GM21381 (cell line): Measurements from ENCODE around the gene GGT7.
"Not testable (repeated sequence)": the region's sequence is repeated elsewhere in the genome, so short reads cannot be mapped to it uniquely, and the experiment has no call there.

Experiments used
- ATAC-seq: cut with Tn5 transposase; IDR thresholded peaks from one replicate; pipeline ENCODE4 v1.9.1; 2021; ENCODE audit warnings: mild to moderate bottlenecking, moderate library complexity; ENCODE audit not compliant: unreplicated experiment

The GGT7 gene

DNA sequence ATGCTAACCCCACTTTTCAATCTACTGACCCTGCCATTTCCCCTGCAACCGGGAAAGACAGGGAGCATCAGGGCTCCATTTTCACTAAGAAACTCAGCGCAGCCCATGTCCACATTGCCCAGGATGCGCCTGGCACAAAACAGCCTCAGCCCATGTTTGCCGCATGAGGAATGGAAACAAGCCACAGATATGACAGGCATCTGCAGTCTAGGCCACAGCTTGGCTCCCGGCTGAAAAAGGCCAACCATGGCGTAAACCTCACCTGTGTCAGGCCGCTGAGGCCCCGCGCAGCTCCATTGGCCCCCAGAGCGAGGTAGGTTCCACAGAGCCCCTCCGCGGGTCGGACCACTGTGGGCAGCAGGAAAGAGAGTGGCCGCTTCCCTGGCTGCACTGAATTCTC lies 21.7 kb downstream of the GGT7 start:
- ATAC-seq: no peak

- no peak for ATAC-seq
Measured at GRCh38 chr20:34849778-34850177, 22.9 kb downstream of the GGT7 start.

- ATAC-seq: no peak
Measured at GRCh38 chr20:34848597-34848996, 24.1 kb downstream of the GGT7 start.

DNA sequence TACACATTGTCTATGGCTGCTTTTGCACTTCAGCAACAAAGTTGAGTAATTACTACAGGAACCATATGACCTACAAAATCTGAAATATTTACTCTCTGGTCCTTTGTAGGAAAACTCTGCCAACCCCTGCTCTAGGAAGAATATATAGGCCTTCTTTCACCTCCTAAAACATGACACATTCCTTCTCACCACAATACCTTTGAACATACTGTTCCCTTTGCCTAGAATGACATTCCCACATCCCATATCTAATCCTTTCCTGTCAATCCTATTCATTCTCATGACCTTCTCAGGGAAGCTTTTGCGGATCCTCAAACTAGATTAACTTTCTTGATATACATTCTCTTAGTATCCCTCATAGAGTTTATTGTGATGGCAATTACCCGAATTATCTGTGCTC lies 29.2 kb downstream of the GGT7 start:
- no peak for ATAC-seq

GRCh38 chr20:34842143-34842542 lies 30.5 kb downstream of the GGT7 start:
- no peak for ATAC-seq

- no peak for ATAC-seq
Measured at GRCh38 chr20:34834459-34834893, 38.2 kb downstream of the GGT7 start.

DNA sequence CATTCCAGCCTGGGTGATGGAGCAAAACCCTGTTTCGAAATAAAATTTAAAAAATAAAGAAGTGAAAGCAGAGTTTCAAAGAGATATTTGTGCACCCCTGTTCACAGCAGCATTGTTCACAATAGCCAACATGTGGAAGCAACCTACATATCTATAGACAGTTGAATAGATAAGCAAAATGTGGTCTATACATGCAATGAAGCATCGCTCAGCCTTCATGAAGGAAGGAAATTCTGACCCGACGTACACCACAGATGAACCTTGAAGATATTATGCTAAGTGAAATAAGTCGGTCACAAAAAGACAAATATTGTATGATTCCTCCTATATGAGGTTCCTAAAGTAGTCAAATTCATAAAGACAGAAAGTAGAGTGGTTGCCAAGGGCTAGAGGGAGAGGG lies 40.7 kb downstream of the GGT7 start:
- ATAC-seq: no peak

- ATAC-seq: no peak
Measured at GRCh38 chr20:34829191-34829590, 43.5 kb downstream of the GGT7 start.

GRCh38 chr20:34825530-34826362 lies 46.9 kb downstream of the GGT7 start, which contains the start of gene NCOA6:
Gene NCOA6, minus strand, starts transcription at chr20:34825651. Its CDS starts 43,296 bp downstream, at chr20:34782355.
- peak; percentile 55 for ATAC-seq

GRCh38 chr20:34824806-34825529 lies 47.7 kb downstream of the GGT7 start:
- peak; percentile 75 for ATAC-seq

- ATAC-seq: no peak
Measured at GRCh38 chr20:34824452-34824805, 48.2 kb downstream of the GGT7 start.

GRCh38 chr20:34824026-34824425 lies 48.6 kb downstream of the GGT7 start:
- no peak for ATAC-seq

DNA sequence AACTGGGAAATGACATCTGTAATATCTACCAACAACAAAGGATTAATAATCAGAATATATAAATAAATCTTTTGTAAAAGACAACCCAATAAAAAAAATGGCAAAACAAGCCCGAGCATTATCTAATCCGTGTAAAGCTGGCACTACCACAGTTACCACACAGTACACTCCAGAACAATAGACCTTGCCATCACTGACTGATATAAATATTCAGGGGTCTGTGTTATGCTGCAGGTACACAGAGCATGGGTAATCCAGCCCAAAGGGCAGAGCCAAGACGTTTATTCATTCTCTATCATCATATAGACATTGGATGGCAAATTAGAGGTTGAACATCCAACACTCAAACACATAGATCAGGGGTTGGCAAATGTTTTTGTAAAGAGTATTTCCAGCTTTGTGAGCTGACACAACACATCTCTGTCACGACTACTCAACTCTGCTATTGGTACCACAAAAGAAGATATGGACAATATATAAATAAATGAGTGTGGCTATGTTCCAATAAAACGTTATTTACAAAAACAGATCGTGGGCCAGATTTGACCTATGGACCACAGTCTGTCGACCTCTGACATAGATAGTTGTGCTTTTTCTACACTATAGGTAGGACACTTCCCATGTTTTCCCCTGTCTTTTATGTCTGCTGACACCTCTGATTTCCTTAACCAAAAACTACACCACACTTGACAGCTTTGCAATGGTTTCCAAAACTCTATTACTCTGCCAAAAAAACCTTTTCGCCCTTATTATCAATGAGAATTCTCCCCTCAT lies 51.7 kb downstream of the GGT7 start:
- ATAC-seq: no peak

GRCh38 chr20:34817801-34818200 lies 54.9 kb downstream of the GGT7 start:
- ATAC-seq: no peak

GRCh38 chr20:34817072-34817471 lies 55.6 kb downstream of the GGT7 start:
- ATAC-seq: no peak

DNA sequence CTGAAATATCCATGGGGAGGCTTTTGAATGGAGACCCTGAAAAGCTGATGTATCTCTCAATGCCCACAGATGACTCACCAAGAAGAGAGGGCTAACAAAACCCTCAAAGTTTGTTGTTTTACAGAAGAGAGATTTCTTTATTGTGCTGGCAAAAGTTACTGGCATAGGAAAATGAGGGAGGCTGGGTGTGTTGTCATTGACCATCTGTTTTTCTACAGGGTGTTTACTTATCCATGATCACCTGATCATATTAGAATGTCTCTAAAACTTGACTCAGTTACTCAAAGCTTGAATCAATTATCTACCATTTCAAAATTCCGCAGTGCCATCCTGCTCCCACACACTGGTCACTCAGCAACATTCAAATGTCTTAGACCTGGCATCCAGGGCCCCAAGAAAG lies 57.0 kb downstream of the GGT7 start:
- no peak for ATAC-seq

DNA sequence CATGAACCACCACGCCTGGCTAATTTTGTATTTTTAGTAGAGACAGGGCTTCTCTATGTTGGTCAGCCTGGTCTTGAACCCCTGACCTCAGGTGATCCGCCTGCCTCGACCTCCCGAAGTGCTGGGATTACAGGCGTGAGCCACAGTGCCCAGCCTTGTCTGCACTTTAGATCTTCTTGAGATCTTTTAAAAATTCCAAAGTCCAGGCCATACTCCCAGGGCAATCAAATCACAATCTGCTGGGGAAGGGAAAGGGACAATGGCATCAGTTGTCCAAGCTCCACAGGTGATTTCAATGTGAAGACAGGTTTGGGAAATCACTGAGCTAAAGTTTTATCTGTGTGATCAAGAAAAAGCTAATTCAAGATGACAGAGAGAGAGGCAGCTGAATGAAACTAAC lies 64.1 kb downstream of the GGT7 start:
- no peak for ATAC-seq

- not testable (repeated sequence) for ATAC-seq
Measured at GRCh38 chr20:34807944-34808465, 64.7 kb downstream of the GGT7 start.

DNA sequence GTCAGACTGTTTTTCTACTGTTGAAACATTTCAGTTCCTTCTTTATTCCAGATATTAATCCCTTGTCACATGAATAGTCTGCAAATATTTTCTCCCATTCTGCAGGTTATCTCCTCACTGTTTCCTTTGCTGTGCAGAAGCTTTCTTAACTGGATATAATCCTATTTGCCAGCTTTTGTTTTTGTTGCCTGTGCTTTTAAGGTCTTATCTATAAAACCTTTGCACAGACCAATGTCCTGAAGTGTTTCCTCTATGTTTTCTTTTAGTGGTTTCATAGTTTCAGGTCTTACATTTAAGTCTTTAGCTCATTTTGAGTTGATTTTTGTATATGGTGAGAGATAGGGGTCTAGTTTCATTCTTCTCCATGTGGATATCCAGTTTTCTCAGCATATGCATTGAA lies 66.4 kb downstream of the GGT7 start:
- ATAC-seq: no peak

- ATAC-seq: no peak
Measured at GRCh38 chr20:34798871-34799270, 73.8 kb downstream of the GGT7 start.

- no peak for ATAC-seq
Measured at GRCh38 chr20:34798328-34798727, 74.3 kb downstream of the GGT7 start.
